GM21390 (cell line): ENCODE results near the gene CES4A.
"Not testable (repeated sequence)": the region's sequence is repeated elsewhere in the genome, so short reads cannot be mapped to it uniquely, and the experiment has no call there.

Source experiments
- ATAC-seq: cut with Tn5 transposase; IDR thresholded peaks from one replicate; pipeline ENCODE4 v1.9.1; 2021; ENCODE audit not compliant: unreplicated experiment

Gene CES4A

DNA sequence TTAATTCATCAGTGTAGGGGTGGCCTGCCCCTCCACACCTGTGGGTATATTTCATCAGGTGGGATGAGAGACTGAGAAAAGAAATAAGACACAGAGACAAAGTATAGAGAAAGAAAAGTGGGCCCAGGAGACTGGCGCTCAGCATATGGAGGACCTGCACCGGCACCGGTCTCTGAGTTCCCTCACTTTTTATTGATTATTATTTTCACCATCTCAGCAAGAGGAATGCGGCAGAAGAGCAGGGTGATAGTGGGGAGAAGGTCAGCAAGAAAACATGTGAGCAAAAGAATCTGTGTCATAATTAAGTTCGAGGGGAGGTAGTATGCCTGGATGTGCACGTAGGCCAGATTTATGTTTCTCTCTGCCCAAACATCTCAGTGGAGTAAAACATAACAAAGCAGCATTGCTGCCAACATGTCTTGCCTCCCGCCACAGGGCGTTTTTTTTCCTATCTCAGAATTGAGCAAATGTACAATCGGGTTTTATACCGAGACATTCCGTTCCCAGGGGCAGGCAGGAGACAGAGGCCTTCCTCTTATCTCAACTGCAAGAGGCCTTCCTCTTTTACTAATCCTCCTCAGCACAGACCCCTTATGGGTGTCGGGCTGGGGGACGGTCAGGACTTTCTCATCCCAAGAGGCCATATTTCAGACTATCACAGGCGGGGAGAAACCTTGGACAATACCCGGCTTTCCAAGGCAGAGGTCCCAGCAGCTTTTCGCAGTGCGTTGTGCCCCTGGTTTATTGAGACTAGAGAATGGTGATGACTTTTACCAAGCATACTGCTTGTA, 32.8 kb upstream of the CES4A start:
- ATAC-seq = not testable (repeated sequence)

DNA sequence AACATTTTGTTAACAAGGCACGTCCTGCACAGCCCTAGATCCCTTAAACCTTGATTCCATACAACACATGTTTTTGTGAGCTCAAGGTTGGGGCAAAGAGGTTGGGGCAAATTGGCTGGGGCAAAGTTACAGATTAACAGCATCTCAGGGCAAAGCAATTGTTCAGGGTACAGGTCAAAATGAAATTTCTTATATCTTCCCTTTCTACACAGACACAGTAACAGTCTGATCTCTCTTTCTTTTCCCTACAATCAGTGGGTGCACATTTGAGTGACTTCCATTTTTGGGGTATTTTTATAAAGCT, 32.3 kb upstream of the CES4A start:
- not testable (repeated sequence) for ATAC-seq

DNA sequence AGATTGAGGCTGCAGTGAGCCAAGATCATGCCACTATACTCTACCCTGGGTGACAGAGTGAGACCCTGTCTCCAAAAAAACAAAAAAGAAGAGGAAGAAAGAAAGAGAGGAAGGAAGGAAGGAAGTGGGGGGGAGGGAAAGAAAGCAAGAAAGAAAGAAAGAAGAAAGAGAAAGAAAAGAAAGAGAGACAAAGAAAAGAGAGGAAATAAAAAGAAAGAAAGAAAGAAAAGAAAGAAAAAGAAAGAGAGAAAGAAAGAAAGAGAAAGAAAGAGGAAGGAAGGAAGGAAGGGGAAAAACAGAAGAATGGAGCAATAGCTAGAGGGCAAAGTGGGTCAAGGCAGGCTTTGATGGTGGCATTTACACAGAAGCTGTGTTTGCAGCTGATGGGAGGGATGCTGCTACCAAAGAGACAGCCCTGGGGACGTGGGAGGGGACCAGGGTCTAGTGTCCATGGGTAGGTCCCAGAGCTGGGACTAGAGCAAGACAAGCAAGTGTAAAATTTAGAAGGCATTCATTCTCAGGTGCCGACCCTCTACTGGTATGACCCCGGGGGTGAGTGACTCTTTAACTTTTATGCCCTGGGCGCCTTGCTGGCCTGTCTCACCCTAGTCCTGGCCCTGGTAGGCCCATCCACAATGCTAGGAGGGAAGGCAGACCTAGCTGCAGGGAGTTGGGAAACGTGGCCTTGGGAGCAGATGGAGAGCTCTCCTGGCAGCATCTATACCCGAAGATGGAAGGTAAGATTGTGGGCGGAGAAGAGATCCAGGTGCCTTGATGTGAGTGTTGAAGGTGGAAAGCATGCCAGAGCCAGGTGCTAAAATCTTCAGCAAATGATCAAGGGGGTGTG, 29.3 kb upstream of the CES4A start:
- no peak for ATAC-seq

DNA sequence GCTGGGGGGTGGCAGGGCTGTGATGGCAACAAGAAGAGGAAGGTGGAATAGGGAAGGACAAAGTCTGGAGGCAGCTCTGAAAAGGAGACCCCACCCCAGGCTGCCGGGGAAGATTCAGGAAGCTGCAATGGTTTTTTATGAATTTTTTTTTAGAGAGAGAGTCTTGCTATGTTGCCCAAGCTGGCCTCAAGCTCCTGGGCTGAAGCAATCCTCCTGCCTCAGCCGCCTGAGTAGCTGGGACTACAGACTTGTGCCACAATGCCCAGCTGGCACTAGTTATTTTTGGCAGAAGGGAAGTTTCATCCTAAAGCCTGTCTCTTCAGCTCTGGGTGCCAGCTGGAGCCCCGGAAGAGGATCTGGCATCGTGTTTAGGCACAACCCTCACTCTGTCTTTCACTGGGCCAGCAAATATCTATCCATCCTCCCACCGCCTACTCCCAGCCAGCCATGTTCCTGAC, 28.7 kb upstream of the CES4A start:
- no peak for ATAC-seq

DNA sequence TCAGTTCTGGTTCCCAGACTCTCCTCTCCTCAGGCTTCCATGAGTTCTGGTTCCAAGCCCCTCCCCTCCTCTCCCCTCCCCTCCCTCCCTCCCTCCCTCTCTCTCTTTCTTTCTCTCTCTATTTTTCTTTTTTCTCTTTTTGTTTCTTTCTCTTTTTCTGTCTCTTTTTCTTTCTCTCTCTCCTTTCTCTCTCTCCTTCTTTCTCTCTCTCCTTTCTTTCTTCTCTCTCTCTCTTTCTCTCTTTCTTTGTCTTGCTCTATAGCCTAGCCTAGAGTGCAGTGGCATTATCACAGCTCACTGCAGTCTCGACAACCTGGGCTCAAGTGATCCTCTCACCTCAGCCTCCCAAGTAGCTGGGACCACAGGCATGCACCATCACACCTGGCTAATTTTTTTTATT, 28.1 kb upstream of the CES4A start:
- no peak for ATAC-seq

GRCh38 chr16:66961065-66961744, 27.2 kb upstream of the CES4A start, which contains the start of gene CES3:
TSS of gene CES3 (plus strand) at chr16:66961266. CDS start at chr16:66961308, 42 bp downstream.
- ATAC-seq = peak; percentile 63

GRCh38 chr16:66961914-66962313, 26.5 kb upstream of the CES4A start:
- no peak for ATAC-seq

GRCh38 chr16:66964049-66964448, 24.3 kb upstream of the CES4A start:
- ATAC-seq = no peak

DNA sequence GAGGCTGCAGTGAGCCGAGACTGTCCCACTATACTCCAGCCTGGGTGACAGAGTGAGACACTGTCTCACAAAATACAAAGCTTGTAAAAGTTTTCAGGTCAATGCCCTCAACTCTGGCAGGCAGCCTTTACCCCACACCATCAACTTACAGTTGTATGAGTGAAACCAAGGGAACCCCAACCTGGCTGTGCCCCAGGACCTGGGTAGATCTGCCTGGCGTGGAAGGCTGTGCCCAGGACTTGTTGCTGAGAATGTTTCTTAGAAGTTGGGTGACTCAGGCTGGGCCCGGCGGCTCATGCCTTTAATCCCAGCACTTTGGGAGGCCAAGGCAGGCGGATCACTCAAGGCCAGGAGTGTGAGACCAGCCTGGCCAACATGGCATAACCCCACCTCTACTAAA, 19.5 kb upstream of the CES4A start:
- ATAC-seq = no peak

GRCh38 chr16:66970775-66971720, 17.3 kb upstream of the CES4A start:
- no peak for ATAC-seq

GRCh38 chr16:66972983-66973382, 15.4 kb upstream of the CES4A start:
- ATAC-seq = no peak

- ATAC-seq = no peak
Measured at GRCh38 chr16:66973716-66974115, 14.7 kb upstream of the CES4A start.

DNA sequence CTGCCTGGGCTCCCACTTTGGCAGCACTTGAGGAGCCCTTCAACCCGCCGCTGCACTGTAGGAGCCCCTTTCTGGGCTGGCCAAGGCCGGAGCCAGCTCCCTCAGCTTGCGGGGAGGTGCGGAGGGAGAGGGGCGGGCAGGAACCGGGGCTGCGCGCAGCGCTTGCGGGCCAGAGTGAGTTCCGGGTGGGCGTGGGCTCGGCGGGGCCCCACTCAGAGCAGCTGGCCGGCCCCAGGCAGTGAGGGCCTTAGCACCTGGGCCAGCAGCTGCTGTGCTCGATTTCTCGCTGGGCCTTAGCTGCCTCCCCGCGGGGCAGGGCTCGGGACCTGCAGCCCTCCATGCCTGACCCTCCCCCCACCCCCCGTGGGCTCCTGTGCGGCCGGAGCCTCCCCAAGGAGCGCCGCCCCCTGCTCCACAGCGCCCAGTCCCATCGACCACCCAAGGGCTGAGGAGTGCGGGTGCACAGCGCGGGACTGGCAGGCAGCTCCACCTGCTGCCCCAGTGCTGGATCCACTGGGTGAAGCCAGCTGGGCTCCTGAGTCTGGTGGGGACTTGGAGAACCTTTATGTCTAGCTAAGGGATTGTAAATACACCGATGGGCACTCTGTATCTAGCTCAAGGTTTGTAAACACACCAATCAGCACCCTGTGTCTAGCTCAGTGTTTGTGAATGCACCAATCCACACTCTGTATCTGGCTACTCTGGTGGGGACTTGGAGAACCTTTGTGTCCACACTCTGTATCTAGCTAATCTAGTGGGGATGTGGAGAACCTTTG, 14.0 kb upstream of the CES4A start:
- not testable (repeated sequence) for ATAC-seq

DNA sequence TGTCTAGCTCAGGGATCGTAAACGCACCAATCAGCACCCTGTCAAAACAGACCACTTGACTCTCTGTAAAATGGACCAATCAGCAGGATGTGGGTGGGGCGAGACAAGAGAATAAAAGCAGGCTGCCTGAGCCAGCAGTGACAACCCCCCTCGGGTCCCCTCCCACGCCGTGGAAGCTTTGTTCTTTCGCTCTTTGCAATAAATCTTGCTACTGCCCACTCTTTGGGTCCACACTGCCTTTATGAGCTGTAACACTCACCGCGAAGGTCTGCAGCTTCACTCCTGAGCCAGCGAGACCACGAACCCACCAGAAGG, 13.5 kb upstream of the CES4A start:
- ATAC-seq = not testable (repeated sequence)

DNA sequence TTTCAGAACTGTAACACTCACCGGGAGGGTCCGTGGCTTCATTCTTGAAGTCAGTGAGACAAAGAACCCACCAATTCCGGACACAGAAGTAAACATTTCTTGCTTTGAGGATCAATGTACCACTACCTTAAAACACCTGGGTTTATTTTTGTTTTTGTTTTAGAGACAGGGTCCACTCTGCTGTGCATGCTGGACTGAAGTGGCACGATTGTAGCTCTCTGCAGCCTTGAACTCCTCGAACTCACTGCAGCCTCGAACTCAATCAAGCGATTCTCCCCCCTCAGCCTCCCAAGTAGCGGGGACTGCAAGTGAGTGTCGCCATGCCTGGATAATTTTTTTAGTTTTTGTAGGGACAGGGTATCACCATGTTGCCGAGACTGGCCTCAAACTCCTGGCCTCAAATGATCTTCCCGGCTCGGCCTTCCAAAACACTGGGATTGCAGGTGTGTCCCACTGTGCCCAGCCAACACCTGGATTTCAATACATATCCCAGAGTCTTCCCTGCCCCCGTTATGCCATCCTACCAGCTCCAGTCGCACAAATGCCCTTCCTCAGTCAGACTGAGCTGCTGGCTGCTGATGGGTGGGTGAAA, 13.0 kb upstream of the CES4A start:
- ATAC-seq = no peak

- ATAC-seq = no peak
Measured at GRCh38 chr16:66976746-66977145, 11.6 kb upstream of the CES4A start.

GRCh38 chr16:66977341-66978113, 10.9 kb upstream of the CES4A start:
- peak; percentile 72 for ATAC-seq

GRCh38 chr16:66979011-66979717, 9.2 kb upstream of the CES4A start:
- ATAC-seq = no peak
